GM20431 (cell line): ENCODE results near the gene SPDYC.
"Not testable (repeated sequence)": the region's sequence is repeated elsewhere in the genome, so short reads cannot be mapped to it uniquely, and the experiment has no call there.

ENCODE experiments used
- in situ Hi-C: fragments of 300-500 bp; cut with MseI, MboI; formaldehyde crosslinking; loops from one replicate; pipeline ENCODE4 v1.15.0; 2020; ENCODE audit warnings: low sequenced_read_pairs; ENCODE audit not compliant: unreplicated experiment

The SPDYC gene

GRCh38 chr11:65133724-65134123 is 36.3 kb upstream of the SPDYC start:
- in situ Hi-C loops, result no loop called here

GRCh38 chr11:65134240-65134951 is 35.6 kb upstream of the SPDYC start, which contains the start of gene SYVN1:
Gene SYVN1, minus strand, starts transcription at chr11:65134519. Its CDS starts 918 bp downstream, at chr11:65133601.
- in situ Hi-C loops, result no loop called here

- in situ Hi-C loops, result no loop called here
Observed at GRCh38 chr11:65134952-65135632, 34.9 kb upstream of the SPDYC start.

- in situ Hi-C loops, result no loop called here
Observed at GRCh38 chr11:65135633-65136145, 34.3 kb upstream of the SPDYC start.

- in situ Hi-C loops, result no loop called here
Observed at GRCh38 chr11:65136515-65137096, 33.4 kb upstream of the SPDYC start.

GRCh38 chr11:65141896-65142494 is 28.0 kb upstream of the SPDYC start:
- in situ Hi-C loops, result no loop called here

- in situ Hi-C loops, result no loop called here
Observed at GRCh38 chr11:65147352-65148075, 22.5 kb upstream of the SPDYC start.

GRCh38 chr11:65148657-65149056 is 21.4 kb upstream of the SPDYC start:
- in situ Hi-C loops, result no loop called here

GRCh38 chr11:65150131-65150508 is 19.9 kb upstream of the SPDYC start:
- in situ Hi-C loops, result not testable (repeated sequence)

- in situ Hi-C loops, result no loop called here
Observed at GRCh38 chr11:65150509-65151299, 19.3 kb upstream of the SPDYC start.

- in situ Hi-C loops, result no loop called here
Observed at GRCh38 chr11:65151331-65151899, 18.6 kb upstream of the SPDYC start.

GRCh38 chr11:65152122-65152521 is 17.9 kb upstream of the SPDYC start:
- in situ Hi-C loops, result no loop called here

GRCh38 chr11:65156256-65156655 is 13.8 kb upstream of the SPDYC start:
- in situ Hi-C loops, result no loop called here

- in situ Hi-C loops, result no loop called here
Observed at GRCh38 chr11:65156926-65157325, 13.1 kb upstream of the SPDYC start.

GRCh38 chr11:65157336-65157735 is 12.7 kb upstream of the SPDYC start:
- in situ Hi-C loops, result no loop called here

- in situ Hi-C loops, result no loop called here
Observed at GRCh38 chr11:65159012-65159411, 11.0 kb upstream of the SPDYC start.

GRCh38 chr11:65160643-65161042 is 9.4 kb upstream of the SPDYC start:
- in situ Hi-C loops, result no loop called here

GRCh38 chr11:65163684-65164083 is 6.3 kb upstream of the SPDYC start:
- in situ Hi-C loops, result no loop called here
